Heart left ventricle (tissue), 13 donors: ENCODE data around the gene SLC2A8.

ENCODE experiments used
- CTCF ChIP-seq, 12 donors: fragments of 200-600 bp; sonication (generic) in 4 of 12; IDR thresholded peaks; one replicate each; pipeline versions ENCODE4 v1.5.0 to v1.8.0; 2018 to 2022; ENCODE audit warnings: antibody characterized with exemption in 12 of 12, mild to moderate bottlenecking in 5 of 12
- POLR2A ChIP-seq, 2 donors: fragments of 450-650 bp; IDR thresholded peaks; one replicate each; pipeline ENCODE4 v1.6.1; 2017; ENCODE audit warnings: antibody characterized with exemption in 2 of 2, mild to moderate bottlenecking in 2 of 2, moderate library complexity in 2 of 2
- donor health status: ischemic (EF 13 %, LVEDD 7.1; RV severe dilation, severe dysfunction).
- donor health status: DM: no; HTN: yes; CAD: no.
- donor health status: DM: no; HTN: no; CAD: no.
- donor health status: ischemic (EF 25% LVEDD 6.9; RV normal size, moderate dysfunction).
- donor health status: ischemic (EF 25% LVEDD 5.7; RV mildly dilated, moderate dysfunction).
- donor health status: ischemic (EF 35%, LVEDD 5.7; RV mildly dilated, moderate dysfunction).
- donor health status: nonischemic (EF 11% LVEDD 7.7; RV severe dilation, severe dysfunction).
- donor health status: DM: yes; HTN: yes; CAD: no.
- donor health status: PGD.
- donor health status: ischemic (EF 29% LVEDD 5.4; RV normal size, mild dysfunction).
- donor health status: nonischemic (EF 23%, LVEDD 6.1; RV moderate dilation, normal function).

GRCh38 chr9:127450830-127451607, 54.0 kb downstream of the SLC2A8 start, which contains the start of the genes LRSAM1 and RPL12:
- TF ChIP-seq CTCF (IDR thresholded peaks at IDR 0.05) (peak in 3 of 12 donors; percentile 11 to 27 (median 24)), POLR2A (IDR thresholded peaks at IDR 0.05) (peak; percentile 89 to 99)
